Measurements from ENCODE around the gene SCLY.

The SCLY gene

GRCh38 chr2:238061315-238062202 lies 758 bp downstream of the SCLY start (continued):
- no peak for TF ChIP-seq PRDM2 (tag by site-specific recombination; IDR thresholded peaks at IDR 0.05; ENCODE audit: borderline replicate concordance)

- Histone ChIP-seq H3K9me3 (ENCODE audit: control insufficient read depth, insufficient read depth, low read depth, low read length) (no peaks in the 10 kb centered on the region), H3K4me3 (ENCODE audit: low read depth, low read length) (no peak overlapping the region), H3K36me3 (ENCODE audit: control insufficient read depth in 2 of 2, insufficient read depth in 1 of 2, low read length in 2 of 2) (peaks cover 17 to 49% of the 10 kb centered on the region in 2 experiments), H3K27ac (ENCODE audit: extremely low read depth, low read depth, low read length) (no peak overlapping the region), H3K4me1 (ENCODE audit: control insufficient read depth, insufficient read depth, low read length) (no peaks in the 10 kb centered on the region)
- TF ChIP-seq BCL11B (tag by site-specific recombination; IDR thresholded peaks at IDR 0.05; ENCODE audit: low read depth) = no peak
- TF ChIP-seq ZNF292 (tag by site-specific recombination; IDR thresholded peaks at IDR 0.05; ENCODE audit: borderline replicate concordance, low read depth) = no peak
- TF ChIP-seq ZNF362 (tag by site-specific recombination; IDR thresholded peaks at IDR 0.05) = no peak
- no peak for TF ChIP-seq ZNF501 (tag by site-specific recombination; IDR thresholded peaks at IDR 0.05)
- TF ChIP-seq ZSCAN30 (tag by site-specific recombination; IDR thresholded peaks at IDR 0.05) = no peak
- no peak for TF ChIP-seq ZNF792 (tag by site-specific recombination; IDR thresholded peaks at IDR 0.05)
- TF ChIP-seq REPIN1 (tag by site-specific recombination; IDR thresholded peaks at IDR 0.05; ENCODE audit: low read depth) = no peak
- TF ChIP-seq TCF7L2 (IDR thresholded peaks at IDR 0.05; ENCODE audit: borderline replicate concordance, low read depth, low read length) = no peak
- TF ChIP-seq HIC1 (tag by site-specific recombination; IDR thresholded peaks at IDR 0.05) = no peak
- TF ChIP-seq ZNF777 (tag by site-specific recombination; IDR thresholded peaks at IDR 0.05; ENCODE audit: borderline replicate concordance) = no peak
- no peak for TF ChIP-seq ZSCAN16 (tag by site-specific recombination; IDR thresholded peaks at IDR 0.05)
- no peak for TF ChIP-seq ZBTB48 (tag by site-specific recombination; IDR thresholded peaks at IDR 0.05)
- TF ChIP-seq ZNF280D (tag by site-specific recombination; IDR thresholded peaks at IDR 0.05) = no peak
- TF ChIP-seq ZNF280C (tag by site-specific recombination; IDR thresholded peaks at IDR 0.05) = no peak
- TF ChIP-seq GLI2 (tag by site-specific recombination; IDR thresholded peaks at IDR 0.05; ENCODE audit: borderline replicate concordance, low read depth) = no peak
- TF ChIP-seq OVOL3 (tag by site-specific recombination; IDR thresholded peaks at IDR 0.05) = no peak
- CTCF ChIA-PET = no interaction called here
- POLR2A ChIA-PET = no interaction called here
These were observed 2.8 kb downstream of the SCLY start for GRCh38 chr2:238063414-238064189.
